Activated naive CD4-positive, alpha-beta T cell treated with anti-CD3 and anti-CD28 coated beads, Interleukin-2, amount 50 U/mL, for 24 hours (primary cell): ENCODE data around the gene ABCA7.
"Not testable (repeated sequence)": the region's sequence is repeated elsewhere in the genome, so short reads cannot be mapped to it uniquely, and the experiment has no call there.

Experiments
- H3K27ac Mint-ChIP-seq: one replicate; pipeline ENCODE4 v1.8.0; 2021; ENCODE audit warnings: mild to moderate bottlenecking, mixed read lengths
- H3K27me3 Mint-ChIP-seq: one replicate; pipeline ENCODE4 v1.8.0; 2021; ENCODE audit warnings: mixed read lengths
- H3K36me3 Mint-ChIP-seq: one replicate; pipeline ENCODE4 v1.8.0; 2021; ENCODE audit warnings: mixed read lengths
- H3K4me1 Mint-ChIP-seq: one replicate; pipeline ENCODE4 v1.8.0; 2021; ENCODE audit warnings: mixed read lengths
- H3K4me3 Mint-ChIP-seq: one replicate; pipeline ENCODE4 v1.8.0; 2021; ENCODE audit warnings: mild to moderate bottlenecking, mixed read lengths
- H3K9me3 Mint-ChIP-seq: one replicate; pipeline ENCODE4 v1.8.0; 2021; ENCODE audit warnings: mixed read lengths

The ABCA7 gene

DNA sequence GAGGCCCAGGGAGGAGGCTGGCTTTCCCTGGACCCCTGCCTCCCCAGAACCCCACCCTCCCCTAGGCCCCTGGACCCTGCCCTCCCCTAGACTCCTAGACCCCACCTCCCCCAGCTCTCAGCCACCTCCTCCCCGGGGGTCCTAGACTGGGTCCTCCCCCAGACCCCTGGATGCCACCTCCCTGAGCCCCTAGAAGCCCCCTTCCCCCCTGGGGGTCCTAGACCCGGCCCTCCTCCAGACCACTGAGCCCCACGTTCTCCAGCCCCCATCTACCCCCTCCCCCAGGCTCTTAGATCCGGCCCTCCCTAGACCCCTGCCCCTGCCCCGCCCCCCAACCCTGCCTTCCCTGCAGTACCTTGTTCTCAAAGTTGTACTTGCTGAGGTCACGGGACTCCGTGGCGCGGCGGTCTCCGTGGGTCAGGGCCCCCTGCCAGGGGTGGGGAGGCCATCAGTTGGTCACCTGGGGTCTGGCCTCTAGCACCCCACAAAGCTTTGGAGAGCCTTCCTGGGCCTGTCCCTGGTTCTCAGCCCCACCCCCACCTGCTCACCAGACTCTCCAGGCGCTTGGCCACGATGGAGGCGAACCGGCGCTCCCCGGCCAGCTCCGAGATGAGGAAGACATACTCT, 71.8 kb downstream of the ABCA7 start:
- Mint-ChIP-seq H3K4me1 (no peaks in the 10 kb centered on the region), H3K4me3 (no peak overlapping the region), H3K27me3 (no peaks in the 10 kb centered on the region), H3K36me3 (no peaks in the 10 kb centered on the region), H3K27ac (no peak overlapping the region), H3K9me3 (no peaks in the 10 kb centered on the region)

DNA sequence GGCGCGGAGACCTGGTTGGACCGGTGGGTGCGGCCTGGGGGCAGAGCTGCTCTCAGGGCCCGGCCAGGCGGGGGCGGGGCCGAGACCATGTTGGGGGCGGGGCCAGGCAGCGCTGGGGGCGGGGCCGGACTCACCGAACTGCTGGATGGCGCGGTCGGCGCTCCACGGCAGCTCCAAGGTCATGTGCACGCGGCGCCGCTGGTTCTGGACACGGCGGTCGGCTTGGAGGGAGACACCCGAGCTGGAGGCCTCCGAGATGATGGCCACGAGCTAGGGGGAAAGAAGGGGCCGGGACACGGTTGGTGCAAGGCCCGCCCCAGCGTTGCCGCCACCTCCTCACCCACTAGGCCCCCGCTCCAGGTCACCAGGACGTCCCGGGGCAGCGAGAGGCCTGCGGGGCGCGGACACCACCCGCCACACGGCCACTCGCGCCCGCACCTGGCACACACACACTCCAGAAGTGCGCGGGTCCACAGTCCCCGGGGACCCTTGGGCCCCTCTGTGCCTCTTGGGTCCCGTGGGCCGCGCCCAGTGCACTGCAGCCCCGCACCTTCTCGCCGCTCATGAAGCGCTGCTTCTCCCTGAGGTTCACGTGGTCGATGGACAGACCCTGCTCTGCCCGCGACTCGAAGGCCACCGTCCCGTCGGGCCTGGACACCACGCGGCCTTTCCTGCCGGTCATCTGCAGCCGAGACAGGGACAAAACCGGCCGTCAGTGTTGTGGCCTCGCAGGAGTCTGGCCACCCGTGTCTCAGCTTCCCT, 72.5 kb downstream of the ABCA7 start:
- H3K27ac Mint-ChIP-seq: no peak overlapping the region
- H3K9me3 Mint-ChIP-seq: no peaks in the 10 kb centered on the region
- H3K36me3 Mint-ChIP-seq: no peaks in the 10 kb centered on the region
- no peaks in the 10 kb centered on the region for H3K27me3 Mint-ChIP-seq
- H3K4me1 Mint-ChIP-seq: no peaks in the 10 kb centered on the region
- H3K4me3 Mint-ChIP-seq: no peak overlapping the region

DNA sequence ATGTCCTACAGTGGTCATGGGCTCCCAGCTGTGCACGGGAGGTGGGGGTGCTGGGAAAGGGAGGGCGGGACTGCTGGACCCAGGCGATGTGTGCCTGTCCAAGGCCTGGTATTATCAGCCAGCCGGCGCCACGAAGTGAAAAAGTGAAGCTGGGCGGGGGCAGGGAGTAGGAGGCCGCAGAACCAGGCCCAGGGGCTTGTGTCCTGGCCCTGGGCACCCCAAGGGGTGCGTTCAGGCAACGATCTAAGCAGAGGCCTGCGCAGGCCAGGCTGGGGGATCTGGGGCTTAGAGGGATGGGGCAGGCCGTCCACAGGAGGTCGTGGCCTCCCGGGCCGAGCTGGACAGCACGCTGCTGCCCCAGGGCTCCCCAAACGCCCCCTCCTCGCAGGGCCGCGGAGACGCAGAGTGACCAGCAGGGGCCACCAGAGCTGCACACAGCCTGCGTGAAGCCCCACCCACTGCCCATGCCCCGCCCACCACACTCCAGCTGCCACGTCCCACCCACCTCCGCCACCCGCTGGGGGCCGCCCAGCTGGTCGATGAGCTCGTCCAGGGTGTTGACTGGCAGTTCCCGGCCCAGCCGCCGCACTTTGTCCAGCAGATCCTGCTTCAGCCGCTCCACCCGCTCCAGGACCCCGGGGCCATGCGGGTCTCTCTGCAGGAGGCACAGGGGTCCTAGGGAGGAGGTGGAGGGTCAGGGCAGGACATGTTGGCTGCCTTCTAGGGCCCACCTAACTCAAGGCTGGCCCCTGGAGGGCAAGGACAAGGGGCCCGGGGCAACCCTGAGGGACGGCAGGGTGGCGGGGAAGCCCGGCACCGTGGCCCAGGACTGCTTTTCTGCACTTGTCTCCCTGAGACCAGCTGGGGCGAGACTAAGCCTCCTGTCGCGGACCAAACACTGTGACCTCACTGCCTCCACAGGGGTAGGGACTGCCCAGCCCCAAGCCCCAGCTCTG, 73.4 kb downstream of the ABCA7 start:
- Mint-ChIP-seq H3K4me3 (no peak overlapping the region), H3K36me3 (no peaks in the 10 kb centered on the region), H3K27me3 (no peaks in the 10 kb centered on the region), H3K4me1 (no peaks in the 10 kb centered on the region), H3K27ac (no peak overlapping the region), H3K9me3 (no peaks in the 10 kb centered on the region)

DNA sequence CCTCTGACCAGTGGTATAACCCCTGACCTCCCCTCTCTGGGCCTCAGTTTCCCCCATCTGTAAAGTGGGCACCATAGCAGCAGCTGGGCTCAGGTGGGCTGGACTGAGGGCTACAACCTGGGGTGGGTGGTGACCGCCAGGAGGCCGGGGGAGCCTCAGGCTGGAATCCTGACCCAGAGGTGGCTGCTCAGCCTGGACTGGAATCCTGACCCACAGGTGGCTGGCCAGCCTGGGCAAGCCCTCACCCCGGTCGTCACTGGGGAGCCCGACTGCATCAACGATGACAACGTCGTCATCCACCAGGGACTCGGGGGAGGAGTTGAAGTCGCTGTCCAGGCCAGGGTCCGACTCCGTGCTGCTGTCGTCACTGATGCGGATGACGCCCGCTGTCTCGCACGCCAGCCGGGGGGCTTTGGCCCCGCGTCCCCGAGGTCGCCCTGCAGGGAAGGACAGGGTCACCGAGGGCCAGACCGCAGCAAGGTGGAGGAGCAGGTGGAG, 74.1 kb downstream of the ABCA7 start:
- H3K27ac Mint-ChIP-seq: no peak overlapping the region
- H3K4me3 Mint-ChIP-seq: no peak overlapping the region
- peaks cover 2% of the 10 kb centered on the region for H3K36me3 Mint-ChIP-seq
- no peaks in the 10 kb centered on the region for H3K9me3 Mint-ChIP-seq
- no peaks in the 10 kb centered on the region for H3K4me1 Mint-ChIP-seq
- H3K27me3 Mint-ChIP-seq: no peaks in the 10 kb centered on the region

DNA sequence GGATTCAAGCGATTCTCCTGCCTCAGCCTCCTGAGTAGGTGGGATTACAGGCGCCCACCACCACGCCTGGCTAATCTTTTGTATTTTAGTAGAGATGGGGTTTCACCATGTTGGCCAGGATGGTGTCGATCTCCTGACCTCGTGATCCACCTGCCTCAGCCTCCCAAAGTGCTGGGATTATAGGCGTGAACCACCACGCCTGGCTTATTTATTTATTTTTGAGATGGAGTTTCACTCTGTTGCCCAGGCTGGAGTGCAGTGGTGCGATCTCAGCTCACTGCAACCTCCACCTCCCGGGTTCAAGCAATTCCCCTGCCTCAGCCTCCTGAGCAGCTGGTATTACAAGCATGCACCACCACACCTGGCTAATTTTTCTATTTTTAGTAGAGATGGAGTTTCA, 74.8 kb downstream of the ABCA7 start:
- H3K4me3 Mint-ChIP-seq, H3K9me3 Mint-ChIP-seq, H3K4me1 Mint-ChIP-seq, H3K27me3 Mint-ChIP-seq, H3K27ac Mint-ChIP-seq, H3K36me3 Mint-ChIP-seq: not testable (repeated sequence)
